HG02798 (cell line): ENCODE measurements around the gene PRPF6.
A peak's percentile ranks its signal among the peaks of the same experiment; 100 is the strongest.

Experiments used
- ATAC-seq: cut with Tn5 transposase; IDR thresholded peaks from one replicate; pipeline ENCODE4 v1.9.1; 2021; ENCODE audit warnings: mild to moderate bottlenecking; ENCODE audit not compliant: unreplicated experiment, poor library complexity

Gene PRPF6

GRCh38 chr20:63980806-63981728 lies at the start of gene PRPF6:
Gene PRPF6, plus strand, starts transcription at chr20:63981132. Its CDS starts 114 bp downstream, at chr20:63981246.
- ATAC-seq, result peak; percentile 74

- ATAC-seq, result no peak
These were observed 49.2 kb upstream of the PRPF6 start for GRCh38 chr20:63931735-63932134.

DNA sequence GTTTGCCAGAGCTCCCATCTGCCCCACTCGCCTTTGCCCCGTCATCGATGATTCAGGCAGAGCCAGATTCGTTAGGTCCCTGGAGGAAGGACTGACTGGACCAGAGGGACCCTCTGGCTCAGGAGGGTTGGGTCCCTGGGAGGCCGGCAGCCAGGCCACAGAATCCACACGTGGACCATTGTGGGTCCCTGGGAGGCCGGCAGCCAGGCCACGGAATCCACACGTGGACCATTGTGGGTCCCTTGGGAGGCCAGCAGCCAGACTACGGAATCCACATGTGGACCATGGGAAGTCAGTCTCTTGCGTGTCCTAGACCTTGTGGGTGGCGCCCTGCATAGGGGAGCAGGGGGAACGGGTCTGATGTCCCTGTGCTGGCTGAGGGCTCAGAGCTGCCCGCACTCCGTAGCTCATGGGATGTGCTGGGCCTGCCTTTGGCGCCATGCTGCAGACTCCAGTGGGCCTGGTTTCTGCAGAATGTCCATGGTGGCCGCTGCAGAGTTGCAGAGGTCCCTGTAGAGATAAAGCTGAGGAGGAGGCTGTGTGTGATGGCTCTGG lies 48.2 kb upstream of the PRPF6 start:
- ATAC-seq, result no peak

DNA sequence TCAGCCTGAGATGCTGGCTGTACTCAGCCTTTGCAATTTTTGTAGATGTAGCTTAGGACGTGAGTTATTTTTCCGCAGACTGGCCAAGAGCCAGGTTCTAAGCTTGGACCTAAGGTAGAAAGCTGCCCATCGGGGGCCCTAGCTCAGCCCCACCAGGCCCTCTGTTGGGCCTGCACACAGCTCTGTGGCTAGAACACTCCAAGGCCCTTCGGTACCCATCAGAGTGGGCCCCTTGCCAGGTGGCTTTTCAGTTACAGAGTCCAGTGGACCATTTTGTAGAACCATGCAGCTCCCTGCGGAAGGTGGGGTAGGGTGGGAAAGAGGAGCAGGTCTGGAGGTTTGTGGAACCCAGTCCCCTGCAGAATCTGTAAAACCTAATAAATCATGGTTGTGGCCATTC lies 47.3 kb upstream of the PRPF6 start:
- no peak for ATAC-seq

- ATAC-seq, result no peak
These were observed 46.5 kb upstream of the PRPF6 start for GRCh38 chr20:63934271-63935068.

DNA sequence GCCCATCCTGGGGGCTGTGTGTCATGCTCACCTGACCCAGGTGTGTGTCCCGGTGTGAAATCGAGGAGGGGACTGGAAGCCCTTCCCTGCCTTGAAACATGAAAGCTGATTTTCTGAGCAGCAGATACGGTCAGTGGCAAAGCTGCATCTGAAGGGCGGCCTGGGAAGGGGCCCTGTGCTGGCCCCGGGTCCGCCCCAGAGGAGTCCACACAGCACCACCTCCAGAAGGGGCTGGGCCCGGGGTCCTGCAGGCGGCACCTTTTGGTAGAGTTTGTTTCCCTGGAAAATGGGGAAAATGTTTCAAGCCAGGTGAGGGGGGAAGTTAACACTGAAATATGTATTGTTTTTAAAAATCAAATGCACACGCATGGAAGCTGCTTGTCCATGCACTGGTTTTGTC lies 45.5 kb upstream of the PRPF6 start:
- no peak for ATAC-seq

DNA sequence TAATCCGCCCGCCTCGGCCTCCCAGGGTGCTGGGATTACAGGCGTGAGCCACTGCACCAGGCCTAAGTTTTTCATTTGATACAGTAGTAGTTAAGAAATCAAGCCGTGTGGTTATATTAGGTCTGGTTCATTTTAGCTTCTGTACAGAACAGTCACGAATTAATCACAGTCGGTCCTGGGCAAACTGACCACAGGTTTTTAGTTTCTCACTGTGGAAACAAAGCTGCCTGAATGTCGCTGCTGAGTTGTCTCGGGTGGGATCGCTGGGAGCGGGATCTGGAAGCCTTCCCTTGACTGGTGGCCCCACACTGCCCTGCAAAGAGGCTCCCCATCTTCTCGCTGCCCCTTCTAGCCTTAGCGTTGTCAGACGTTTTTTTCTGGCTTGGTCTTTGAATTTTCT lies 43.3 kb upstream of the PRPF6 start:
- ATAC-seq, result no peak

DNA sequence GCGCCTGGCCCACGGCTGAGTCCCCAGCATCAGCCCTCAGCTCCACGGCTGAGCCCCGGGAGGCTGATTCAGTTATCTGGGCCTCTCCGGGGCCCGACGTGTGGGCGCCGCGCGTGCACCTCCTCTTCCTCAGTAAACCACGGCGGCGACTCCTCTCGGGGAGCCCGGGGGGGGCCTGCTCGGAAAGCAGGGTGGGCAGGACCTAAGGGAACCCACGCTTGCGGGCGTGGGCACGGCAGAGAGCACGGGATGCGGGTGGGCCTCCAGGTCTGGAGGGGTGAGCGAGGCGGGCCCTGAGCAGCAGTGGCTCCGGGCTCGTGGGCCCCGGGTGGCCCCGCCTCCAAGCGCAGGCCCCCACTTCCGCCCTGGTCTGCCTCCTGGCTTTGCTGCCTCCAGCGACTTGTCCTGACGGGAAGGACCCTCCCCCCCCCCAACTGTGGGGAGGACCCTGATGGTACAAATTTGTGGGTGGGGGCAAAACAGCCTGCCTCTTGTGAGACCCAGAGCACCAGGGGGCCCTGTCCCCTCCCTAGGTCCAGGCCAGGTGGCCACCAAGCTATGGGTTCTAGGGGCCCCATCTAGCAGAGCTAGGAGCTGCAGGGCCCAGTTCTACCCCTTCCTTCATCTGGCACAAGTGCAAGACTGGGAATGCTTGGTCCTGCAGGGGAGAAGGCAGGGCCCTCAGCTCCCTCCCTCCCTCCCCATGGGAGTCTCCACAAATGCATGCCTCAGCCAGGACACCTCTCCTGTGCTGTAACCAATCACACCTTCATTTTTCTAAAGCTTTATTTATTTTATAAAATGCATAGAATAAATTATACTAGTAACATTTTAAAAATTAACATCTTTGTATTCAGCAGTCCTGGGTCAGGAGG lies 41.6 kb upstream of the PRPF6 start:
- no peak for ATAC-seq

GRCh38 chr20:63940071-63940471 lies 40.9 kb upstream of the PRPF6 start:
- no peak for ATAC-seq

DNA sequence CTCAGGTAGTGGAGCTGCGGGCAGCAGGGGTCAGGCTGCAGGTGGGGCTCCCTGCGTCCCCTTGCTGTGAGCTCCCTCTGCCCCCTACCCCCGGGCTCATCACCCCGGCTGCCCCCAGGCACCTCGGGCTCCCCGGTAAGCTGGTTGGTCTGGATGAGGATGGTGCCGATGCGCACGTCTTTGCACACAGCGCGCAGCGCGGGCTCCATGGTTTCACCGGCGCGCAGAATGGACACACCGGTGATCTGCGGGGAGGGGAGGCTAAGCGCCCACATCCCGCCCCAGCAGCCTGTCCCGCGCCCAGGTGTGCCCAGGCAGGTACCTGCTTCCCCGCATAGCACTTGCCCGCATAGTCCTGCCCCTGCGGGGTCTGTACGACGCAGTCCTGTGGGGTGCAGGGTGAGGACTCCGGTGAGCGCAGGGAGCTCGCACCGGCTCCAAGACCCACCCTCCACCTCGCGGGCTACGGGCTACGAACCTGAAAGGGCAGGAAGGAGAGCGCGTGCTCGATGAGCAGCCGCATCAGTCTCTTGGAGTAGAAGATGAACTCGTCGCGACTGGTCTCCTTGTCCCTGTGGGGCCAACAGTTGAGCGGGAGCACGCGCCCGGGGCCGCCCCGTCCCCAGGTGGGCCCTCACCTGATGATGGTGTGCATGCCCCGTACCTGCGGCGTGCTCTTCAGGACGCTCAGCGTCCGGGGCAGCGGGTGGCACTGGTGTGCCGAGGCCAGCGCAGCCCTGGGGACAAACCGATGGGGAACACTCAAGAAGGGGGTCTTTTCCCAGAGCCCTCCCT lies 40.3 kb upstream of the PRPF6 start:
- ATAC-seq, result no peak

DNA sequence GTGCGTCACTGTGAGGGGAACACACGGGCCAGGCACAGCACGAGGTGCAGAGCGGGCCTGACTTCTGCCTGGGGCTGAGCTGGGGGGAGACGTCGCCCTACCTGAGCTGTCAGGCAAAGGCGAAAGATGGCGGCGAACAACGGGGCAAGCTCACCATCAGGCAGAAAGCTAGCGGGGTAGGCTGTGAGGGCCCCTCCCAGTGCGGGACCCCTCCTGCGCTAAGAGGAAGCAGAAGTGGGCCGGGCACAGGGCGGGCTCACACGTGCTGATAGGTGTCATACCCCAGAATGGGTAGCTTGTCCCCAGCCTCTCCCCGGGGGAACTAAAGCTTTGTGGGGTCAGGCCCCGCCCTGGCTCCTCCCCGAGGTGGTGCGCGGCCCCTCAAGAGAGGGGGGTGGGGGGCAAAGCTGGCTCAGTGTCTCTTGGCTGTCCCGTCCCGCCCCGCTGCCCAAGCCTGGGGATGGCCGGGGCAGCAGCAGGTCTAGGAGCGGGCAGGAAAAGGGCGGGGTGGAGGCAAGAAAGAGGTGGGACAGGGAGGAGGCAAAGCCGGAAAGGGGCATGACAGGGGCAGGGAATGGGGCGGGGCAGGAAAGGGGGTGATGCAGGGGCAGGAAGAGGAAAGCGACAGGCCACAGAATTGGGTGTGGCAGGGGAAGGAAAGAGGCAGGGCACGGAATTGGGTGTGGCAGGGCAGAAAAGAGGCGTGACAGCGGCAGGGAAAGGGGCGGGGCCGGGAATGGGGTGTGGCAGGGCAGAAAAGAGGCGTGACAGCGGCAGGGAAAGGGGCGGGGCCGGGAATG lies 39.5 kb upstream of the PRPF6 start:
- ATAC-seq, result no peak

- no peak for ATAC-seq
These were observed 38.5 kb upstream of the PRPF6 start for GRCh38 chr20:63942250-63942951.

DNA sequence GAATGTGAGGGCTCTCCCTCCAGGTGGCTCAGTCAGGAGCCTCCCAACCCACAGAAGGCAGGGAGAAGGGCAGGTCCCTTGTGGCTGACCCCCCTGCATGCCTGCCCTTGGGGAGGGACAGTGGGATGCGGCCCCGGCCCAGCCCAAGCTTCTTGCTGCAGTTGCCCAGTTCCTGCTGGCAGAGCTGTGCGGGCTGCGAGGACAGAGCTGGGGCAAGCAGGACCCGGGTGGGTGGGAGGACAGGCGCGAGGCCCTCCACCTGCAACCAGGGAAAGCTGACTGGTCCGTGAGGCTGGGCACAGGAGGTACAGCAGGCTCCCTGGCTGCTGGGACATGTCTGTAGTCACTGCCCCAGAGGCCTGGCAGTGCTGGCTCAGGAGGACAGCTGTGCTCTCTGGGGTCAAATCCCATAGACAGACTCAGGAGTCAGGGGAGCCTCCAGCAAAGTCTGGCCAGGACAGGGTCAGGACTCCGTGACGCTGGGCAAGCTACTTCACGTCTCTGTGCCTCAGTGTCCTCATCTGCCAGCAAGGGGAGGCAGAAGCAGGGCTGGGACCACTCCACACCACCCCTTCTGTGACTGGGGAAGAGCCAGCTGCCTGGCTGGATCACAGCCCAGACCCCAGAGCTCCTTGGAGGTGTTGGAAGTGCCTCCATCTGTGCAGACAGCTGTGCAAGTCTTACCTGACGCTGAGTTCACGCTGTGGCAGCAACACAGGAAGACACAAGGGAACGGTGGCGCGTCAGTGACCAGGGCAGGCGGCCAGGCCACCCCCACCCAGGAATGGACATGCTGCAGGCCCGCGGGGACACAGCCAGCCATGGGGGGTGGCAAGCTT lies 37.7 kb upstream of the PRPF6 start:
- no peak for ATAC-seq

DNA sequence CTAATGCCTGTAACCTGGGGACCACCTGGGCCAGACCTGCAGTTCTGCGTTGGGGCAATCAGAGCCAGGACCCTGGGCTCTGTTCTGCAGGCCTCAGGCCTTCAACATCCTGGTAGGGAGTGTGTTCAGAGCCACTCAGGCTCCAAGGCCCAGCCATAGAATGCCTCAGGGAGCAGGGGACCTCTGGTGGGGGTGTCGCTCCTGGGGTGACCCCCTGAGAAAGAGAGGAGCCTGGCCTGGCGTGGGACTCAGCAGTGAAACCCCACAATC lies 37.2 kb upstream of the PRPF6 start:
- ATAC-seq, result no peak

GRCh38 chr20:63944078-63944941 lies 36.6 kb upstream of the PRPF6 start:
- ATAC-seq, result no peak

- no peak for ATAC-seq
These were observed 35.8 kb upstream of the PRPF6 start for GRCh38 chr20:63945031-63945658.
